Right ventricle myocardium inferior (tissue), 1 donor: ENCODE results near the gene TMEM109. TPM values are rescaled to one million over a fixed set of nuclear protein-coding genes. Genes with fewer than 3 reads are reported as not detected.
A peak's percentile ranks its signal among the peaks of the same experiment; 100 is the strongest.

Experiments used
- ATAC-seq: fragments of 200-7000 bp; cut with Tn5 transposase; one replicate; pipeline ENCODE4 v1.9.1; 2020; ENCODE audit warnings: mild to moderate bottlenecking, moderate library complexity
- DNase-seq: peaks from one replicate; pipeline ENCODE4 v3.0.0; 2021; ENCODE audit errors: missing footprints
- intact Hi-C: fragments of 100-400 bp; cut with DNase I; formaldehyde crosslinking; loops from one replicate; pipeline ENCODE4 v1.11.0; 2022
- long read RNA-seq: library from polyadenylated mRNA; unstranded; transcript quantifications from one replicate; pipeline ENCODE4 v2.0.0, GENCODE V29; 2021
- total RNA-seq: library from RNA; stranded (reverse); fragmentation: NEBNext Ultra II Directional; extraction: Animal tissue kit (Norgen Biotek cat#: 25700); gene quantifications from one replicate; pipeline ENCODE4 v1.2.1, GENCODE V29; 2021
- donor health status: DM: no; HTN: yes; CAD: no; lungs with severe emphysema.

Gene TMEM109
- 97.5 TPM for total RNA-seq
- long read RNA-seq, transcript TMEM109-201 (4 exons, 2,413 nt) = major isoform, 58 of 65 reads
- long read RNA-seq, partial matches to known transcripts = 7 of 65 reads
- long read RNA-seq, other reads (novel, unspliced or antisense) = 0 of 65 reads

GRCh38 chr11:60913793-60914632, at the start of gene TMEM109:
TMEM109 (plus strand) TSS chr11:60914158; CDS start chr11:60919694, 5,536 bp downstream.
- intact Hi-C loops = no loop called here
- ATAC-seq (peak; percentile 87), DNase-seq (peak; percentile 95)

GRCh38 chr11:60864856-60865513, 49.0 kb upstream of the TMEM109 start:
- intact Hi-C loops = no loop called here
- DNase-seq (no peak), ATAC-seq (no peak)

GRCh38 chr11:60866911-60867870, 46.8 kb upstream of the TMEM109 start, which contains the start of gene ZP1:
ZP1 (plus strand) TSS chr11:60867542; CDS start chr11:60867562, 20 bp downstream.
- DNase-seq (no peak), ATAC-seq (no peak)
- intact Hi-C loops = no loop called here

- ATAC-seq = no peak
- intact Hi-C loops = no loop called here
- DNase-seq = no peak
These were observed 45.9 kb upstream of the TMEM109 start for GRCh38 chr11:60867871-60868681.

GRCh38 chr11:60868682-60869450, 45.1 kb upstream of the TMEM109 start:
- ATAC-seq = no peak
- DNase-seq = no peak
- intact Hi-C loops = no loop called here

- ATAC-seq (no peak), DNase-seq (no peak)
- intact Hi-C loops = no loop called here
These were observed 44.5 kb upstream of the TMEM109 start for GRCh38 chr11:60869451-60869825.

GRCh38 chr11:60870276-60870675, 43.7 kb upstream of the TMEM109 start:
- intact Hi-C loops = no loop called here
- DNase-seq (no peak), ATAC-seq (no peak)

GRCh38 chr11:60870733-60871377, 43.1 kb upstream of the TMEM109 start:
- ATAC-seq (no peak), DNase-seq (no peak)
- intact Hi-C loops = no loop called here

GRCh38 chr11:60871378-60872061, 42.4 kb upstream of the TMEM109 start:
- intact Hi-C loops = no loop called here
- DNase-seq = no peak
- peak; percentile 80 for ATAC-seq

- DNase-seq (no peak), ATAC-seq (peak; percentile 87)
- intact Hi-C loops = no loop called here
These were observed 41.6 kb upstream of the TMEM109 start for GRCh38 chr11:60872124-60872960.

- peak; percentile 76 for DNase-seq
- intact Hi-C loops = no loop called here
These were observed 40.9 kb upstream of the TMEM109 start for GRCh38 chr11:60872961-60873524.

GRCh38 chr11:60873533-60873932, 40.4 kb upstream of the TMEM109 start:
- intact Hi-C loops = no loop called here
- ATAC-seq = no peak
- DNase-seq = no peak

More at GRCh38 chr11:60872961-60873524, 40.9 kb upstream of the TMEM109 start:
- ATAC-seq = no peak

GRCh38 chr11:60874421-60875365, 39.3 kb upstream of the TMEM109 start:
- DNase-seq (no peak), ATAC-seq (no peak)
- intact Hi-C loops = no loop called here
